ENCODE measurements around the gene KRT5.

DNA sequence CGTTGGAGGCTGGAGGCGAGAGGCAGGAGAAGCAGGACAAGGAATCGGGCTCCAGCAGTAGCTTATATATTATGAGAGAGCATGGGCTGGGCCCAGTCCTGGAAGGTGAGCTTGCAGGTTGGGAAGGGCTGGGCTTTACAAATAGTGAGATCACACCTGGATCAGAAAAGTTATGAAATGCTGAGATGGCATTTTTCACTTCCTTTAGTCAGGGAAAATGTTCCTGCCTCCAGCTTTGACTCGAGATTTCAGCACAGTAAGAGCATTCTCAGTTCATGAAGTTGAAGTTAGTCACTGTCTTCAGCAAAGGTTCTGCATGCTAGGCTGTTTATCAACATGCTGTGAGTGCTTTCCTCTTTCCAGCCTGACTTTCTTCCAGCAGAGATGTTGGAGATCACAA lies 46.4 kb downstream of the KRT5 start, which contains the start of gene KRT6C:
- TF ChIP-seq, protein P1, sequence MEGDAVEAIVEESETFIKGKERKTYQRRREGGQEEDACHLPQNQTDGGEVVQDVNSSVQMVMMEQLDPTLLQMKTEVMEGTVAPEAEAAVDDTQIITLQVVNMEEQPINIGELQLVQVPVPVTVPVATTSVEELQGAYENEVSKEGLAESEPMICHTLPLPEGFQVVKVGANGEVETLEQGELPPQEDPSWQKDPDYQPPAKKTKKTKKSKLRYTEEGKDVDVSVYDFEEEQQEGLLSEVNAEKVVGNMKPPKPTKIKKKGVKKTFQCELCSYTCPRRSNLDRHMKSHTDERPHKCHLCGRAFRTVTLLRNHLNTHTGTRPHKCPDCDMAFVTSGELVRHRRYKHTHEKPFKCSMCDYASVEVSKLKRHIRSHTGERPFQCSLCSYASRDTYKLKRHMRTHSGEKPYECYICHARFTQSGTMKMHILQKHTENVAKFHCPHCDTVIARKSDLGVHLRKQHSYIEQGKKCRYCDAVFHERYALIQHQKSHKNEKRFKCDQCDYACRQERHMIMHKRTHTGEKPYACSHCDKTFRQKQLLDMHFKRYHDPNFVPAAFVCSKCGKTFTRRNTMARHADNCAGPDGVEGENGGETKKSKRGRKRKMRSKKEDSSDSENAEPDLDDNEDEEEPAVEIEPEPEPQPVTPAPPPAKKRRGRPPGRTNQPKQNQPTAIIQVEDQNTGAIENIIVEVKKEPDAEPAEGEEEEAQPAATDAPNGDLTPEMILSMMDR (IDR thresholded peaks at IDR 0.05; ENCODE audit: insufficient read depth, low read length) = no peak
- no peak for TF ChIP-seq GABPA (IDR thresholded peaks at IDR 0.05; ENCODE audit: low read depth)
- TF ChIP-seq, protein P2, sequence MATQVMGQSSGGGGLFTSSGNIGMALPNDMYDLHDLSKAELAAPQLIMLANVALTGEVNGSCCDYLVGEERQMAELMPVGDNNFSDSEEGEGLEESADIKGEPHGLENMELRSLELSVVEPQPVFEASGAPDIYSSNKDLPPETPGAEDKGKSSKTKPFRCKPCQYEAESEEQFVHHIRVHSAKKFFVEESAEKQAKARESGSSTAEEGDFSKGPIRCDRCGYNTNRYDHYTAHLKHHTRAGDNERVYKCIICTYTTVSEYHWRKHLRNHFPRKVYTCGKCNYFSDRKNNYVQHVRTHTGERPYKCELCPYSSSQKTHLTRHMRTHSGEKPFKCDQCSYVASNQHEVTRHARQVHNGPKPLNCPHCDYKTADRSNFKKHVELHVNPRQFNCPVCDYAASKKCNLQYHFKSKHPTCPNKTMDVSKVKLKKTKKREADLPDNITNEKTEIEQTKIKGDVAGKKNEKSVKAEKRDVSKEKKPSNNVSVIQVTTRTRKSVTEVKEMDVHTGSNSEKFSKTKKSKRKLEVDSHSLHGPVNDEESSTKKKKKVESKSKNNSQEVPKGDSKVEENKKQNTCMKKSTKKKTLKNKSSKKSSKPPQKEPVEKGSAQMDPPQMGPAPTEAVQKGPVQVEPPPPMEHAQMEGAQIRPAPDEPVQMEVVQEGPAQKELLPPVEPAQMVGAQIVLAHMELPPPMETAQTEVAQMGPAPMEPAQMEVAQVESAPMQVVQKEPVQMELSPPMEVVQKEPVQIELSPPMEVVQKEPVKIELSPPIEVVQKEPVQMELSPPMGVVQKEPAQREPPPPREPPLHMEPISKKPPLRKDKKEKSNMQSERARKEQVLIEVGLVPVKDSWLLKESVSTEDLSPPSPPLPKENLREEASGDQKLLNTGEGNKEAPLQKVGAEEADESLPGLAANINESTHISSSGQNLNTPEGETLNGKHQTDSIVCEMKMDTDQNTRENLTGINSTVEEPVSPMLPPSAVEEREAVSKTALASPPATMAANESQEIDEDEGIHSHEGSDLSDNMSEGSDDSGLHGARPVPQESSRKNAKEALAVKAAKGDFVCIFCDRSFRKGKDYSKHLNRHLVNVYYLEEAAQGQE (IDR thresholded peaks at IDR 0.05; ENCODE audit: insufficient replicate concordance, low read depth) = no peak
- TF ChIP-seq SPI1 (IDR thresholded peaks at IDR 0.05; ENCODE audit: borderline replicate concordance, low read depth) = no peak
- TF ChIP-seq POLR2AphosphoS5 (IDR thresholded peaks at IDR 0.05; ENCODE audit: low read depth) = no peak

Data from HL-60 (cell line).